Spleen (tissue), 7 donors: ENCODE results near the gene TMEM91.
A peak's percentile ranks its signal among the peaks of the same experiment; 100 is the strongest.

Source experiments
- CTCF ChIP-seq, 11 experiments: fragments of 200-600 bp in 7 of 11; fragments of 450-650 bp in 4 of 11; sonication (generic) in 4 of 11; IDR thresholded peaks in 8 of 11; conservative IDR thresholded peaks in 3 of 11; 1 replicate in 7 of 11; 2 replicates in 4 of 11; pipeline versions ENCODE4 v1.4.0 to v1.8.0; 2016 to 2021; ENCODE audit warnings: antibody characterized with exemption in 11 of 11, inconsistent platforms in 4 of 11, mild to moderate bottlenecking in 1 of 11
- POLR2A ChIP-seq, 3 donors: fragments of 450-650 bp; IDR thresholded peaks; one replicate each; pipeline ENCODE4 v1.5.1; 2017; ENCODE audit warnings: antibody characterized with exemption in 3 of 3, mild to moderate bottlenecking in 1 of 3
- POLR2AphosphoS5 ChIP-seq, 3 donors: sonication (generic); formaldehyde crosslinking; IDR thresholded peaks; one replicate each; pipeline ENCODE4 v1.5.1; 2017; ENCODE audit warnings: antibody characterized with exemption in 3 of 3
- donor health status: DM: no; HTN: no; CAD: no; lungs with moderate emphysema.
- donor health status: DM: no; HTN: no; CAD: no.
- donor health status: DM: no; HTN: no; CAD: no.

DNA sequence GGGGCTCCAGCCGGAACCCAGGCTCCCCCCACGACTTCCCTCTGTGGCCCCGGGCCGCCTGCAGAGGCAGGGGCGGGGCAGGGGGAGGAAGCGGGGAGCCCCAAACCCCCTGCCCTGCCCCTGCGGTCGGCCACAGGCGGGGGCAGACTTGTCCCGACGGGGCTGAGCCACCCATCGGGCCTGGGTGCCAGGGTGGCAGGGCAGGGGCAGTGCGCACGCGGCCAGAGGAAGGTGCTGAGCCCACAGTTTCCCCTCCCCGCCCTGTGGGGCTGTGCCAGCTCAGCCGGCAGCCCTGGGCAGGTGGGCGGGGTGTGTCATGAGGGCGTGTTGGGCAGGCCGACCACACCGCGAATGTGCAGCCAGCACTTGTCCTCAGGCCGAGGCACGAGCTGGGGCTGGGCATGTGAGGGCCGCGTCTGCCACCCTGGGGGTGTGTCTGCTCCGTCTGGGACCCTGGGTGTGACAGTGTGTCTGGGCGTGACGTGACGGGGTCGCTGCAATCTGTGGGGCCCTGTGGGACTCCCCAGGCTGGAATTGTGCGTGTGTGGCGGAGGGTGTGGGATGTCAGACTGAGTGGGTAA lies 48.7 kb upstream of the TMEM91 start:
- TF ChIP-seq POLR2AphosphoS5 (IDR thresholded peaks at IDR 0.05) (peak; percentile 86 to 95 (median 88)), CTCF (IDR thresholded peaks at IDR 0.05 in 8 of 11, conservative IDR thresholded peaks at IDR 0.05 in 3 of 11) (peak in 4 of 11 experiments; percentile 13 to 35 (median 23)), POLR2A (IDR thresholded peaks at IDR 0.05) (no peak)
